Inferior parietal cortex (tissue), 1 donor: ENCODE measurements around the gene LDLRAD2.
"Not testable (repeated sequence)": the region's sequence is repeated elsewhere in the genome, so short reads cannot be mapped to it uniquely, and the experiment has no call there.

Experiments
- DNase-seq: peaks from one replicate; pipeline ENCODE4 v3.0.0-alpha.2; 2016; ENCODE audit errors: extremely low spot score

The LDLRAD2 gene

DNA sequence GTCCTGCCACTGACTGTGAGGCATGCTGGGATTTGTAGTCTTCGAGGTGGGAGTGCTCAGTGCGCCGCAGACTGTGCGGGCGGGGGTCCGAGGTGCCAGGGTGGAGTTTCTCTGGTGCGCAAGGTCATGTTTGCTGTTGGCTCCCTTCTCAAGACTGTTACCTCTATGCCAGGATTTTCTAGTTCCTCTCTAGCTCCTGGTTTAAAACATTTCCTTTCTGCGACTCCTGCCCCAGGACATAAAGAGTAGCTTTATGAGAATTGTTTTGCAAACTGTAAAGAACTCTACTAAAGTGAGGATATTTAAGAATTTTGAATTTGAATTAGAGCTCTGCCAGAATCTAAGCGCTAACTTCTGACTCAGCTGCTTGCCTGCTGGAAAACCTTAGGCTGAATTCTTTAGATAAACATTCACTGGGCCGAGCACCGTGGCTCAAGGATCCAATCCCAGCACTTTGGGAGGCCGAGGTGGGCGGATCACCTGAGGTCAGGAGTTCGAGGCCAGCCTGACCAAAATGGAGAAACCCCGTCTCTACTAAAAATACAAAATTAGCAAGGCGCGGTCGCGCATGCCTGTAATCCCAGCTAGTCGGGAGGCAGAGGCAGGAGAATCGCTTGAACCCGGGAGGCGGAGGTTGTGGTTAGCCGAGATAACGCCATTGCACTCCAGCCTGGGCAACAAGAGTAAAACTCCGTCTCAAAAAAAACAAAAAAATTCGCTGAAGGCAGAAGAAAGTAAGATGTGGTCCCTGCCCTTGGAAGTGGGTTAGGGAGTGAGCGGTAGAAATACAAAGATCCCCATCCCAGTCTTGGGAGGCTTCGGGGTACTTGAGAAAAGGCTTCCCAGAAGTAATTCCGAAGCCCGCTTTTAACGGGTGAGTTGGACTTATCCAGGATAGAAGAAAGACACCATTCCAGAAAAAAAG, 28.1 kb upstream of the LDLRAD2 start:
- no peak for DNase-seq

DNA sequence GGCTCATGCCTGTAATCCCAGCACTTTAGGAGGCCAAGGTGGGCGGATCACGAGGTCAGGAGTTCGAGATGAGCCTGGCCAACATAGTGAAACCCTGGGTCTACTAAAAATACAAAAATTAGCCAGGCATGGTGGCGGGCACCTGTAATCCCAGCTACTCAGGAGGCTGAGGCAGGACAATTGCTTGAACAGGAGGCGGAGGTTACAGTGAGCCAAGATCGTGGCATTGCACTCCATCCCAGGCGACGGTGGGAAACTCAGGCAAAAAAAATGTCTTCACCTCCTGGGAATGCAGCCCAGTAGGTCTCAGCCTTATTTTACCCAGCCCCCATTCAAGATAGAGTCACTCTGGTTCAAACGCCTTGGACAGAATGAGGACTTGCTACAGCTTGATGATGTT, 26.3 kb upstream of the LDLRAD2 start:
- not testable (repeated sequence) for DNase-seq

DNA sequence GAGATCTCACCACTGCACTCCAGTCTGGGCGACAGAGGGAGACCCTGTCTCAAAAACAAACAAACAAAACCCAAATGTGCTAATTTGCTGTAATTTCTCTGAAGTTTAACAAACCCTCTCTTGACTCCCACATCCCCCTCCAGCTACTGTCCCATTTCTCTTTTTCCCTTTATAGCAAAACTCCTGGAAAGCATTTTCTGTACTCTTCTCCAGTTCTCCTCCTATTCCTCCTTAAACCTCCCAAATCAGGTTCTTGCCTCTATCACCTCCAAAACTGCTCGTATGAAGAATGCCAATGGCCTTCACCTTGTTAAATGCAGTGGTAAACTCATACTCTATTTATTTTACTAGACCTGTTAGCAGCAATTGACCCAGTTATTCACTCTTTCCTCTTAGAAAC, 25.4 kb upstream of the LDLRAD2 start:
- no peak for DNase-seq

DNA sequence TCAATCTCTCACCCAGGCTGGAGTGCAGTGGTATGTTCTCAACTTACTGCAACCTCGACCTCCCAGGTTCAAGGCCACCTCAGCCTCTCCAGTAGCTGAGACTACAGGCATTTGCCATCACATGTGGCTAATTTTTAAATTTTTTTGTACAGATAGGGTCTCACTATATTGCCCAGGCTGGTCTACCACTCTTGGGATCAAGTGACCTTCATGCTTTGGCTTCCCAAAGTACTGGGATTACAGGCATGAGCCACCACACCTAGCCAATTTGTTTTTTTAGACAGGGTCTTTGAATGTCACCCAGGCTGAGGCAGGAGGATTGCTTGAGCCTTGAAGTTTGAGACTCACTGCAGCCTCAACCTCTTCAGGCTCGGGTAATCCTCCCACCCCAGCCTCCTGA, 19.0 kb upstream of the LDLRAD2 start:
- DNase-seq: no peak

DNA sequence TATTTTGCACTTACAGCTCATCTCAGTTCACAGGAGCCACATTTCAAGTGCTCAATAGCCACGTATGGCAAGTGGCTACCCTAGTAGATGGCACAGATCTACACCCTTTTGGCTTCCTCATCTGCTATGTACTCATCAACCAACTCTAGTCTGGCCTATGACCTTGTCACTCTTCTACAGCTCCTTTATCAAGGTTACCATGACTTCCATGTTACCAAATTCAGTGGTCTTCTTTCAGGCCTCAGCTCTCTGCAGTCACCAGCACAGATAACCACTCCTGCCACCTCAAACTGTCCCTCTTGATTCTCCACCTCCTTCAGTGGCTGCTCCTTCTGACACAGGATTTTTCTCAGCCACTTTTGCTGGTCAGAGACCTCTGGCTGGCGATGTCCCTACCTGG, 17.4 kb upstream of the LDLRAD2 start:
- no peak for DNase-seq

DNA sequence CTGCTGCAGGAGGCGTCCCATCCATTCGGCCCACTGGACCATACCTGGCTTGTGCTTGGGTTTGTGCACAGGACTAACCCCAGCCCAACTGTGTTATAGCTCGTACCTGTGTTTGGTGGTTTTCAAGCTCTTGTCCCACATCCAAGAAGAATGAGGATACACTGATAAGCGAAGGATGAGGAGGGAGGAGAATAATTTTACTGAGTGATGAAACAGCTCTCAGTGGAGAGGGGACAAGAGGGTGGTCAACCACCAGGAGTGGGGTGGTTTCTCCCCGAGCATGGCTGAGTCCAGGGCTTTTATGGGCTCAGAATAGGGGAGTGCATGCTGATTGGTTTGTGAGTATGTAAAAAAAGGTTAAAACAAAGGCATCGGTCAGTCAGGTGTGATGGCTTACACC, 17.0 kb upstream of the LDLRAD2 start:
- no peak for DNase-seq

DNA sequence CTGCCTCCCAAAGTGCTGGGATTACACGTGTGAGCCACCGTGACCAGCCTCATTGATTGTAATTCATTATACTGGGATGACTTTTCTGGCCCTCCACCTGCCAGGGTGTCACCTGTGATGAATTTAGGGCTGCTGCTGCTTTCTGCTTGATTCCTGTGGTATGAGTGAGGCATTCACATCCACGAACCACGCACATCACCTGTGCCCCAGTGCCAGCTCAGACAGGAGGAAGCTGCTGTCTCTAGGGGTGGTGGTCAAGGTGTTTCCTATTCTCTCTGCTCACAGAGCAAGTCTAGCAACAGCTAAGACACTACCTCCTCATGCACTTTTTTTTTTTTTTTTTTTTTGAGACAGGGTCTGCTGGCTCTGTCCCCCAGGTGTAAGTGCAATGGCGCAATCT, 12.3 kb upstream of the LDLRAD2 start:
- DNase-seq: no peak

DNA sequence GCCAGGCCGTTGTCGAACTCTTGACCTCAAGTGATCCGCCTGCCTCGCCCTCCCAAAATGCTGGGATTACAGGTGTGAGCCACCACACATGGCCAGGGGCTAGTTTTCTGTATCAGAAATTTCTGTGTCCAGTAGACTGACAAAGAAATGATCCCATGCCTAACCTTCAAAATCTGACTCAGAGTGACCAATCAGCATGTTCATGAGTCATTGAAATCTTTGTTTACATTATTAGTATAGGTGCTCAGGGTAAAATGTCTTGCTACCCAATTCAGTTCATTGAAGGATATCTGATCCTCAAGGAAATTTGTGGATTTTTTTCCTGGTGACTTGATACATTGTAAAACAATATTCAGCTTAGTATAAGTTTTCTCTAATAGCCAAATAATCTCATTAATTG, 11.0 kb upstream of the LDLRAD2 start:
- no peak for DNase-seq

DNA sequence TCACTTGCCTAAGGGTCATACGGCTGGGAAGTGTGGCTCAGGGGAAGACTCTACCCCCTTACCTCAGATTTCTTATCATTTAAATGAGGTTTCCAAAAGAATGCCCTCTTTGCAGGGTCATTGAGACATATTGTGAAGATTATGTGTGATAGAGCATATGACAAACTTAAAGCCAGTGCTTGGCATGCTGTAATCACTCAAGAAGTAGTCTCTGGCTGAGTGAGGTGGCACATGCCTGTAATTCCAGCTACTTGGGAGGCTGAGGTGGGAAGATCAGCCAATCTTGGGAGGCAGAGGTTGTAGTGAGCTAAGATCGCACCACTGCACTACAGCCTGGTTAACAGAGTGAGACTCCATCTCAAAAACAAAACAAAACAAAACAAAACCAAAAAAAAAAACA, 7.5 kb upstream of the LDLRAD2 start:
- no peak for DNase-seq

DNA sequence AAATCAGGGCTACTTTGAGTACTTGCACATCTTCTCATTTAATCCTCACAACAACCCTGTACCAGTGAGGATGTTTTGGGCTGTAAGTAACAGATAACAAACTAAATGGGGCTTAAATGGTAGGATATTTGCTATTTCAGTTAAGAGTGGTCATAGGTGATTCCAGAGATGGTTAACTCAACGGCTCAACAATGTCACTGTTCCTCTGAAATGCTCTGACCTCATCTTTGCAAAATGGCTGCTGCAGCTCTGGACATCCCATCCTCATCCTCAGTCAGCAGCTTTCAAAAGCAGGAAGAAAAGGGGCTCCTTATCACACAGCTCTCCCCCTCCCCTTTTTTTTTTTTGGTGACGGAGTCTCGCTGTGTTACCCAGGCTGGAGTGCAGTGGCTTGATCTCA, 1.5 kb downstream of the LDLRAD2 start:
- DNase-seq: no peak

DNA sequence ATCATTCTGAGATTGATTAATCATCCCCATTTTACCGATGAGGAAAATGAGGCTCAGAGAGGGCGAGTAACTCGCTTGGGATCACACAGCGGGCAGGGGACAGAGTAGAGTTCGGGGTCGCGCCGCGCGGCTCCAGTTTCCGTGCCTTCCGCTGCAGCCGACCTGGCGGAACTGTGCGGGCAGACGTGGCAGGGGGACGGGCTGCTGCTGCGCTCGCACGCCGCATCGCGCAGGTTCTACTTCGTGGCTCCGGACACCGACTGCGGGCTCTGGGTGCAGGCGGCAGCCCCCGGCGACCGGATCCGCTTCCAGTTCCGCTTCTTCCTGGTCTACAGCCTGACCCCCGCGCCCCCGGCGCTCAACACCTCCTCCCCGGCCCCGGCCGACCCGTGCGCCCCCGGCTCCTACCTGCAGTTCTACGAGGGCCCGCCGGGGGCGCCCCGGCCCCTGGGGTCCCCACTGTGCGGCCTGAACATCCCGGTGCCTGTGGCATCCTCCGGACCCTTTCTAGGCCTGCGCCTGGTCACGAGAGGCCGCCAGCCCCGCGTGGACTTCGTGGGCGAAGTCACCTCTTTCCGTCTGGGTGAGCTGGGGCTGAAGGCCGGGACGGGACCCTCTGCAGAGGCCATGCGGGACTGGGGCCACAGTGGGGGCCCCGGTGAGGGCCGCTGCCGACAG, 2.3 kb downstream of the LDLRAD2 start:
- no peak for DNase-seq

DNA sequence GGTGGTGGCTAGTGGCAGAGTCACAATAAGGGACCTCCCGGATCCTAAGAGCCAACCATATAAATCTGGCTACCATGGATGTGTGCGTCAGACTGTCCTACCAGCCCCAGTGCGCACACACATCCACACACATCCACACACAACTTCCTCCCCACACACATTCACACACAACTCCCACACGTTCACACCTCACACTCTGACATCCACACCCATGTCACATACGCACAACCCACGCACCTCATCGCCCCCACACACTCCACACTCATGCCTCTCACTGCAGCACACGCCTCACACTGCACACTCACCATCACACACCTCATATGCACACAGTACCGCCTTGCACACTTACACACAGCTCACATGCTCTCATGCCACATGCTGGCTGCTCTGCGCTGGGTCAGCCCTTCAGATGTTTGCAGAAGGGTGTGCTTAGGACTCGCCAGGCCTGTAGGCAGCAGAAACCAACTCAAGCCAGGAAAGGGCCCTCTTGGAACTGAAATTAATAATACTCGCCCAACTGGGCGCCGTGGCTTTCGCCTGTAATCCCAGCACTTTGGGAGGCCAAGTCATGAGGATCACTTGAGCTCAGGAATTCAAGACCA, 3.0 kb downstream of the LDLRAD2 start:
- DNase-seq: no peak

DNA sequence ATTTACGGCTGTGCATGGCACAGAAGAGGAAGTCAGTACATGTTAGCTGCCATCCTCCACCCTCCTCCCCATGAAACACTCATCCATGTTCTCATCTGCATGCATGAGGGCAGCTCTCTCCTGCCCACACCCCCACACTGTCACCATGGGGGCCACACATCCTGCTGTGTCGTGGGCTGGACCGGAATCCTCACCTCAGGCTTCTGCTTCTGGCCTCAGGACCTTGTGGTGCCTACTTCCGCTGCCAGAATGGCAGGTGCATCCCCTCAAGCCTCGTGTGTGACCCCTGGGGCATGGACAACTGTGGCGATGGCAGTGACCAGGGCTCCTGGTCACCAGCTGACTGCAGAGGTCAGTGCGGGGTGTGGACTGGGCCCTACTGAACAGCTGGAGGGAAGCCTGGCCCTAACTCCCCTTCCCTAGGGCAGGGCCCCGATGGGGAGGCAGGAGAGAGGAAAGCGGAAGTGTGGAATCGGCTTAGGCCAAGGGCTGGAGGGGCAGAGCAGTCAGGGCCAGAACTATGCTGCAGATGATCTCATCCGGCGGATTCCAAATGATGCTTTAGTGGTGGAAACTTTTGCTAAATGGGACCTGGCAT, 3.8 kb downstream of the LDLRAD2 start:
- no peak for DNase-seq

DNA sequence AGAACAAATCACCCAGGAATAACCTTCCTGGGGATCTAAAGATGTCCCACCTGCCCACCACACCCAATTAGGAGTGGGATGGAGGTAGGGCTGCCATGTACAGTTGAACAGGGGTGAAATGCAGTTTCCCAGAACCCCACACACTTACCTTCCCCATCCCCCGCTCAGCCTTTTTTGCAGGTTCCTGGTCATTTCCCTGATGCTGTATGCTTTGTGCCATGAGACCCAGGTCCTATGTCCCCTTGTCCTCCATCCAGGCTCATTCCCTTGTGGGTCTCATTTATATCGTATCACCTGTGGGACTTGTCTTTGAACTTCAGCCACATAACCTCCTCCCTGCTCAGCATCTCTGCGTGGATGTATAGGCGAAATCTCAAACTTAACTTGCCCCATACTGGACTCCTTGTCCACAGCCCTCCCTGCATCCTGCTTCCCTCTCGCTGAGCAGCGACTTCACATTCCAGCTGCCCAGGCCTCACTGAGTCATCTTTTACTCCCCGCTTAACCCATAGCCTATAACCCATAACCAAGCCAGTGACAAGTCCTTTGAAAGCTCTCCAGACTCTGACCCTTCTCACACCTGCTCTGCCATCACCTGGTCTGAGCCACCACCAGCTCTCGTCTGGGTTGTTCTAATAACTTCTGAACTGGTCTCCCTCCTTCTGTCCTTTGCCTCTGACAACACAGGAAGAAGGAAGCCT, 4.7 kb downstream of the LDLRAD2 start:
- no peak for DNase-seq

DNA sequence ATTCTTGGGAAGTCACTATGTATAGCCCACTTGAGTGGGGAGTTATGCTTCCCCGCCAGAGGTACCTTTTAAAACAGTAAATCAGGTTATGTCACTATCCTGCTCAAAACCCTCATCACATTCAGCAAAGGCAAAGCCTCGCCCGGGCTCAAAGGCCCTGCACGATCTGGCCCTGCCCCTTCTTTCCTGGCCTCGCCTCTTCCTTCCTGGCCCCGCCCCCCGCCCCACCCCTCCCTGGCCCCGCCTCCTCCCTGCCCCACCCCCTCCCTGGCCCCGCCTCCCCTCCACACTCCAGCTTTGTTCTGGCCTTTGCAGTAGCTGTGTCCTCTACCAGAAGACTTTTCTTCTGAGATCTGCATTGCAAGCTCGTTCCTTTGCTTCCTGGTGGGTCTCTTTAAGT, 6.6 kb downstream of the LDLRAD2 start:
- DNase-seq: no peak

DNA sequence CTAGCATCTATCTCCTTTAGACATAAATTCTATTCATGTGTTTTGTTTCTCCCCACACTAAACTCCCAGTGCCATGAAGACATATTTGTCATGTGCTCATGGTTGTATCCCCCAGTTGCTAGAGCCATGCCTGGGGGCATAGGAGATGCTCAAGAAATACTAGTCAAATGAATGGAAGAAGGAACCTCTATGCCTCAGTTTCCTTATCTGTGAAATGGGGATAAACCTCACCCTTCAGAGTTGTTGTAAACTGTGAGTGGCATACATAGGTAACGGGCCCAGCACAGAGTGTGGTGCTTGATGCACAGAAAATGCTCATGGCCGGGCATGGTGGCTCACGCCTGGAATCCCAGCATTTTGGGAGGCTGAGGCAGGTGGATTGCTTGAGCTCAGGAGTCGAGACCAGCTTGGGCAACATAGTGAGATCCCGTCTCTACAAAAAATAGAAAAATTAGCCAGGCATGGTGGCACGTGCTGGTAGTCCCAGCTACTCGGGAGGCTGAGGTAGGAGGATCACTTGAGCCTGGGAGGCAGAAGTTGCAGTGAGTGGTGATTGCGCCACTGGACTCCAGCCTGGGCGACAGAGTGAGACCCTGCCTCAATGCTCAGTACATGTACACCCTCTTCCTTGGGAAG, 8.7 kb downstream of the LDLRAD2 start:
- no peak for DNase-seq

DNA sequence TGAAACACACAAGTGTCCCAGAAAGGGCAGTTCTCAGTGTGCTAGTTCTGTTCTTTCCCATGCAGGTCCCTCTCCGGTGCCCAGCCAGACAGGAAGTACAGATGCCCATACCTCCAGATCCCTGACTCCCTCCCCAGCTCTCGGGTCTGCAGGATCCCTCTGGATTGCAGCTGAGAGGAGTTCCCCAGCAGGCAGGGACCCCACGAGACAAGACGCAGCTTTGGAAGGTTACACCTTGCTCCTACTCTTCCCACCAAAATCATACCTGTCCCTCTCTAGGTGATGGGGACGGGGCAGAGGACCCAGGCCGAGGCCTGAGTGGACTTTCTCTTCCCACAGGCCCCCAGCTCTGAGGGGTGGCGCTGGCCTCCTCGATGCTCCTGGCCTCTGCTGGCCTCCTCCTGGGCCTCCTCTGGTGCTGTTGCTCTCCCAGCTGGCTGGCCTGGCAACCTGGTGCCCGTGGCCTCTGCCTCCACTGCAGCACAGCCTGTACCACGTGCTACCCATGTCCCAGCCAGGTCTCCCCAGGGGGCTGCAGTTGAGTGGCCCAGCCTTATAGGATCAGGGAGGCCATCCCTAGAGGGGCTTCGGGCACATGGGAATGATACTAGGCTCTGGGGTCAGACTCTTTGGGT, 9.4 kb downstream of the LDLRAD2 start:
- no peak for DNase-seq

DNA sequence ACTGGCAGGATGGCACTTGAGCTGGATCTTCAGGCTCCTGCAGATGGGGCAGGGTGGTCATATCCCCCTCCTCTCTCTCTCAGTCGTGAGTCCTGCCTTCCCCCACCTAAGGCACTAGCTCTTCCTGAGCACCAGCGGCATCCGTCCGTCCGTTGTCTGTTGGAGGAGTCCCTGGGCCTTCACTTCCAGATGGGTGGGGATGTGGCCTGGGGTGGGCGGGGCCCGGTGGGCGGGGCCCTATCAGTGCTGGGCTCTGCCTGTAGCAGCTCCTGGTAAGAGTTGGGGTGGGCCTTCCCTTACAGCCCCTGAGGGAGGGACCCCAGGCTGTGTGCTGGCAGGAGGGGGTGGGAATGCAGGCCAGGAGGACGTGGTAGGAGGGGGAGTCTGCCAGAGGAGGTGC, 10.3 kb downstream of the LDLRAD2 start:
- DNase-seq: no peak

DNA sequence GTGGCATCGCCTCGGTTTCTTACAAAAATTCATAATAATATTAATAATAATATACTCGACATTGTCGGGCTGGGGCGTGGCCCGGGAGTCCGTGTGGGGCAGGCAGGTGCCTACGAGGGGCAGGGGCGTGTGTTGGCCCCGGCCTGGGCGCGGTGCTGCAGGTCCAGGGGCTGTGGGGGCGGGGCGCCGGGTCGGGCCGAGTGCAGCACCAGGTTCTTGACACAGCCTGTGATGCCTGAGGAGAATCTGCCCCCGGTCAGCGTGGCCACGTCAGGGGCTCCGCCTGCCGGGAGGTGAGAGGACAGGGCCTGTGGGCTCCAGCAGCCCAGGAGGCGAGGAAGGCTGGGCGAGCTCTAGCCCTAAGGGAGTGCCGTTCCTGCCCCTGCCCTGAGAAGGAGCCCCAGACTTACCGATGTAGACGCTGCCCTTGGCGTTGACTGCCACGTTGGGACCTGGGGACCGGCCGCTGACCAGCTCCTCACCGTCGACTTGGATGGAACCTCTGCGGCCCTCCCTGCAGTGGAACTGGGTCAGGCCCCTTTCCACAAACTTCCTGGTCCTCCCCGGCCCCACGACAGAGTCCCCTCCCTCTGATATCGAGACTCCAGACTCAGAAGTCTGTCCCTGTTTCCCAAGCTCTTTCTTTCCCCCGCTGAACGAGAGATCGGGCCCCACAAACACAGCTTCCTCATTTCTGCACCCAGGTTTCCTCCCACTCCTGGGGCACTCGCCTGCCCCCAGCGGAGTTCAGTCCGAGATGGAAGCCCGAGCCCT, 11.3 kb downstream of the LDLRAD2 start:
- no peak for DNase-seq
